Activated naive CD8-positive, alpha-beta T cell treated with anti-CD3 and anti-CD28 coated beads, Interleukin-2, amount 10 ng/mL, durations not matched to agents 7 days and 5 days (primary cell): ENCODE data around the gene OBP2B. TPM values are rescaled to one million over a fixed set of nuclear protein-coding genes. Genes with fewer than 3 reads are reported as not detected.
"Not testable (repeated sequence)": the region's sequence is repeated elsewhere in the genome, so short reads cannot be mapped to it uniquely, and the experiment has no call there.

Source experiments
- ATAC-seq: fragments of 150-1000 bp; cut with Tn5 transposase; one replicate; pipeline ENCODE4 v1.10.0; 2021; ENCODE audit warnings: low read depth, moderate library complexity
- POLR2A ChIA-PET: fragments of 350-600 bp; sonication (Branson Sonifier 250); formaldehyde crosslinking; loops from one replicate; lab custom pipeline; 2021; ENCODE audit warnings: antibody characterized with exemption; lab: Charles Lee
- DNase-seq: peaks from one replicate; pipeline ENCODE4 v3.0.0; 2021
- H3K27ac Mint-ChIP-seq: one replicate; pipeline ENCODE4 v1.8.0; 2022; ENCODE audit warnings: mild to moderate bottlenecking, mixed read lengths
- H3K27me3 Mint-ChIP-seq: one replicate; pipeline ENCODE4 v1.8.0; 2022; ENCODE audit warnings: mild to moderate bottlenecking, moderate library complexity, mixed read lengths
- H3K36me3 Mint-ChIP-seq: one replicate; pipeline ENCODE4 v1.8.0; 2021; ENCODE audit warnings: mild to moderate bottlenecking, mixed read lengths
- H3K4me1 Mint-ChIP-seq: one replicate; pipeline ENCODE4 v1.8.0; 2021; ENCODE audit warnings: mixed read lengths
- H3K4me3 Mint-ChIP-seq: one replicate; pipeline ENCODE4 v1.8.0; 2022; ENCODE audit warnings: mild to moderate bottlenecking, moderate library complexity, mixed read lengths
- H3K9me3 Mint-ChIP-seq: one replicate; pipeline ENCODE4 v1.8.0; 2021; ENCODE audit warnings: mixed read lengths
- total RNA-seq, 2 experiments: library from RNA; stranded (reverse); gene quantifications; one replicate each; pipeline ENCODE4 v1.2.3, GENCODE V29; 2021

OBP2B gene
- total RNA-seq, 2 experiments from 2014 or later = not detected

DNA sequence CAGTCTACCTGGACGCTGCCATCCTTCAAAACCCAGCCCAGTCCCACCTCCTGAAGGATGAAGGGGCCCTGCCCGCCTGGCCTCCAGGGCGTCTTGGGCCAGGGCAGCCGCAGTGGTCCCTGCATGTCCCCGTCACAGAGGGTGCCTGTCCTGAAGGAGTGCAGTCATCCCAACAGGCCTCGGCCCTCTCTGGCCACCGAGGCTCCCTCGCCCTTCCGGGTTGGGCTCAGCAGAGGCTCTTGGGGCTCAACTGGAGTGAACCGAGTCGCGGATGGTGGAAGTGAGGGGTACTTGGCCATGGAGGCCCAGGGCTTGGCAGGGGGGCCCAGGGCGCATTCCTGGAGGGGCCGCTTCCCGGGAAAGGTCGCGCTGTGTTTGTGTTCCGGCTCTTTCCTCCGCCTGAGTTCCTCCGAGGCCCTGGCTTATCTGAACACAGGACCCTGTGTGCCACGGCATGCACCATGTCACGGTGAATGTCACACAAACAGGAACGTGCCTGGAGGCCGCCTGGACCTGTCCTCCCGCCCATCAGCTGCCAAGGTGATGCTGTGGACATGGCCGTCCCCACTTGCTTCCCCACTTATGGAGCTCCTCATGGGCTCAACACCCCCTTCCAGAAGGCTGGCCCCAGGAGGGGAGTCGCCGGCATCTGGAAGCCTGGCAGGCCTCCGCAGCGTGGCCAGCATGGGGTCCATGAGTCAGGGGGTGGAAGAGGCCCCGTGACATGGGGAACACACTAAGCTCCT lies 25.7 kb upstream of the OBP2B start:
- H3K4me1 Mint-ChIP-seq = peaks cover 10% of the 10 kb centered on the region
- no peaks in the 10 kb centered on the region for H3K9me3 Mint-ChIP-seq
- DNase-seq (peak; percentile 17), ATAC-seq (no peak)
- H3K36me3 Mint-ChIP-seq = no peaks in the 10 kb centered on the region
- H3K27me3 Mint-ChIP-seq = peaks cover 8% of the 10 kb centered on the region
- H3K4me3 Mint-ChIP-seq = no peak overlapping the region
- POLR2A ChIA-PET = no interaction called here
- no peak overlapping the region for H3K27ac Mint-ChIP-seq

DNA sequence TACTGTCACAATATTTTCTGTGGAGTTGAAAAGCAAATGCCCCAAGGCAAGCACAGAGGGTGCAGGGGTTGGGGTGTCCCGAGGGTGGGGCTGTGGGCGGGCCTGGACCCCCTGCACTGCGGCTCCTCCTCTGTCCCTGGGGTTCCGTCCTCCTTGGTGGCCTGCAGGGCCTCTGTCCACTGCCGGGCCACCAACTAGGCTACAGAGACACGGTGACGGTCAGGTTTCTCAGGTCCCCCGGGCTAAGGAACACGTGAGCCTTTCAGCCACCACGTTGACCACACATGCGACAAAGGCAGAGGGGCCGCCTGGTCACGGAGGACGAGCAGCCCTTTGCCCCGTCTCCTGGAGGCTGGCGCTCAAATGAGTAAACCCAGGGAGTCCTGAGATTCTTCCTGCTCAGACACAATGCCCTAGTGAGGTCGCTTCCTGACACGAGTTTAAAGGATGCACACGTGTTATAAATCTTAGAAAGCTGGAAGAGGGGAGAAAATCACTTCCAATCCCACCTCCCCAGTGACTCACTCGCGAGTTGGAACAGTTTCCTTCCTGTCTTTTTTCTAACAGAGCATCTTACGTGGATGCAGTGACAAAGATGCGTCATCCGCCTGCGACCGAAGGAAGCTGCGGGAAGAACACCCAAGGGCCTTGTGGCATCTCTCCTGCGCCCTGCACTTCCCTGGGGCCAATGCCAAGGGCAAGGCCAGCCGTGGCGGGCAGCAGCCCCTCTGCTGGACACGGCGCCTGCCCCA lies 24.8 kb upstream of the OBP2B start:
- POLR2A ChIA-PET = no interaction called here
- Mint-ChIP-seq H3K9me3 (no peaks in the 10 kb centered on the region), H3K4me3 (no peak overlapping the region), H3K27ac (no peak overlapping the region), H3K36me3 (no peaks in the 10 kb centered on the region), H3K4me1 (peaks cover 4% of the 10 kb centered on the region), H3K27me3 (peaks cover 12% of the 10 kb centered on the region)
- no peak for DNase-seq
- ATAC-seq = no peak

DNA sequence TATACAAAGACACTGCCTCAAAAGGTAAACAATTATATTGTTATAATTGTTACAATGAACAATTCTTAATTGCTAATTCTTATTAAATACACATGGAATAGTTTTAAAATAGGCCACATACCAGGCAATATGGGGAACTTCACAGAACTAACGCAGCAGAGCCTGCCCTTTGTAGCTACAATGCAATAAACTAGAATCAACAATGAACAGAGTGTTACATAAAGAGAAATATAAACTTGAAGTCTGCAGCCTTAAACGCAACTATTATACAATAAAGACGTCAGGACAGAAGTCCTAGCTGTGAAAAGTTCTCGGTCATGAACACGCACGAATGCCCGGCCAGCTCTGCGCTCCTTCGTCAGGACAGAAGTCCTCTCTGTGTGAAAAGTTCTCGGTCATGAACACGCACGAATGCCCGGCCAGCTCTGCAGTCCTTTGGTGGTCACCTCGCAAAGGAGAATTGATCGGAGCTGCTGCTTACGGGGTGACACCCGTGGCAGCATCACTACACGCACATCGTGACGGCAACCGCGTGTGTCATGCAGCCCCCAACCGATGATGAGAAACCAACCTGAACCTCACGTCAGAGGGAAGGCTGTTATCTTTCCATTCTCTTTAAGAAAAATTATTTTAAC lies 23.0 kb upstream of the OBP2B start:
- H3K27me3 Mint-ChIP-seq, H3K9me3 Mint-ChIP-seq, DNase-seq, H3K36me3 Mint-ChIP-seq, H3K4me1 Mint-ChIP-seq, ATAC-seq, H3K4me3 Mint-ChIP-seq, POLR2A ChIA-PET, H3K27ac Mint-ChIP-seq: not testable (repeated sequence)

DNA sequence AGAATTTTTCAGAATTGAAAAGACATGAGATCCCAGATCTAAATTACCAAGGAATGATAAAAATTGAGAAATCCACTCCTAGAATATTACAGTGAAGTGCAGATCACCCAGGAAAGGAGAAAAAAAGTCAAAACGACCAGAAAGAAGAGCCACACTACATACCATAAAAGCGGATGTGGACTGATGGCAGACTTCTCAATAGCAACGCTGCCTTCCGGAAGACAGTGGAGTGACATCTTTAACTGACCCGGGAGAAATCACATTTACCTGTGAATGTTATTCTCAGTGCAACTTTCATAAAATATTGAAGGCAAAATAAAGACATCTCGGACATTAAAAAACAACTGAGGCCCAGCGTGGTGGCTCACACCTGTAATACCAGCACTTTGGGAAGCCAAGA lies 21.5 kb upstream of the OBP2B start:
- H3K4me3 Mint-ChIP-seq, H3K9me3 Mint-ChIP-seq, H3K27ac Mint-ChIP-seq, H3K36me3 Mint-ChIP-seq, POLR2A ChIA-PET, ATAC-seq, DNase-seq, H3K27me3 Mint-ChIP-seq, H3K4me1 Mint-ChIP-seq: not testable (repeated sequence)

DNA sequence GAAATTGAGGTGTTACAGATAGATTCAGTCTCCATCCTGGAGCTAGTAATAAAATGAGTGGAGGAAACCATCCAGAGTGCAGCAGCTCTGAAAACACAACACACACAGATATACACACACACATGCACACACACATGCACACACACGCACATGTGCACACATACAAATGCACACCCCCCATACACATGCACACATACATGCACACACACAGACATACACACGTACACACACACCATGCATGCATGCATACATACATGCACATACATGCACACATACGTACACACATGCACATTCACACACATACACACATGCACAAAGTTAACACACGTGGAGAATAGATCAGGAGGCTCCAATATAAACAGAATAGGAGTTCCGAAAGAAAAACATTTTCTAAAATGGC lies 21.0 kb upstream of the OBP2B start:
- no peak overlapping the region for H3K27ac Mint-ChIP-seq

DNA sequence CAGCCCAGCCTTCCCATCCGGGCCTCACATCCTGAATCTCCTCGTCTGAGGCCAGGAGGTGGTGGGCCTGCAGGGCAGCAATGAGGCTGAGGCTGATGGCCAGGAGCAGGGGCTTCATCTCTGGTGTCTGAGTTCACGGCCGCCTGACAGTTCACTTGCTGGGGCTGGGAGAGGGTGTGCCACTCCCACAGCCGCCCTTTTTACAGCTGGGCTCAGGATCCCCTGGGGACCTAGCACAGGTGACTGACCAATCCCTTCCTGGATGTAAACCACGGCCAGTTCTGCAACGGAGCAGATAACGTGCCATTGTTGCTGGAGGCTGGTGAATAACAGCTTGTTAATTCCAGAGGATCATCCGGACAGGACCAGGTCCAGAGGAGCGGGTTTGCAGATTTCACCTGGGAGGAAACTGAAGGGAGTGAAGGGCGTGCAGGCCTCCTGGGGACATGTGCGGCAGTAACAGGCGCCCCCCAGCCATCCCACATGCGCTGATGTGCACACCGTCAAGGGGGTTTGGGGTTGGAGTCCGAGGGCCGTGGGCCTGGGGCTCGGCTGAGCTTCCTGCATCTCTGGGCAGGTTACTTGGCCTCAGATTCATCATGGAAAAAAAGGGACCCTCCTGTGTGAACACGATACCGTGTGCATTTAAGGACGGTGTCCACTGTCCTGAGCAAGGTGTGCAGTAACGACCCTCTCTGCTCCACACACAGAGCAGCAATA lies 19.6 kb upstream of the OBP2B start:
- ATAC-seq, H3K27ac Mint-ChIP-seq, H3K4me3 Mint-ChIP-seq, DNase-seq, POLR2A ChIA-PET, H3K4me1 Mint-ChIP-seq, H3K36me3 Mint-ChIP-seq, H3K27me3 Mint-ChIP-seq, H3K9me3 Mint-ChIP-seq: not testable (repeated sequence)

More for the DNA sequence above, 21.0 kb upstream of the OBP2B start:
- Mint-ChIP-seq H3K36me3 (no peaks in the 10 kb centered on the region), H3K4me3 (no peak overlapping the region), H3K9me3 (no peaks in the 10 kb centered on the region), H3K27me3 (peaks cover 5% of the 10 kb centered on the region), H3K4me1 (no peaks in the 10 kb centered on the region)
- POLR2A ChIA-PET = no interaction called here
- DNase-seq = no peak
- ATAC-seq = no peak

DNA sequence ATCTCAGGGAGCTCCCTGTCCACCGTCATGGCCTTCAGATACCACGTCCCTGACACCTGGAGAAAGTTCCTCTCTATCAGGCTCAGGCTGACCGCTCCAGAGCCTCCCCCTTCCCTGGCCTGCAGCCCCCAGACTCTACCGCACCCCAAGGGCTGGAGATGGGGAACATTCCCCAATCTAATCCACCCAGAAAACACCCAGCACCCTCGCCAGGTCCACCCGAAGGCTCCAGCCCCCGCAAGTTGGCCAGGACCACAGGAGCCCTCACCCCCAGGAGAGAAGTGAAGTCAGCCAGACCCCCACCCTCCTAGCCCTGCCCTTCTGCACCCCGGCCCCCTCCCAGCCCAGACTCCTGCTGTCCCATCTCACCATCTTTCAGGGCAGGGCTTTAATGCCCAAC lies 18.9 kb upstream of the OBP2B start:
- H3K9me3 Mint-ChIP-seq, H3K27ac Mint-ChIP-seq, H3K4me1 Mint-ChIP-seq, H3K4me3 Mint-ChIP-seq, DNase-seq, H3K27me3 Mint-ChIP-seq, ATAC-seq, H3K36me3 Mint-ChIP-seq: not testable (repeated sequence)
- POLR2A ChIA-PET = interaction anchor here (0.6 kb wide), 1 partner anchor 837 kb away, joined by 3 read pairs; no protein-coding TSS in a partner anchor

DNA sequence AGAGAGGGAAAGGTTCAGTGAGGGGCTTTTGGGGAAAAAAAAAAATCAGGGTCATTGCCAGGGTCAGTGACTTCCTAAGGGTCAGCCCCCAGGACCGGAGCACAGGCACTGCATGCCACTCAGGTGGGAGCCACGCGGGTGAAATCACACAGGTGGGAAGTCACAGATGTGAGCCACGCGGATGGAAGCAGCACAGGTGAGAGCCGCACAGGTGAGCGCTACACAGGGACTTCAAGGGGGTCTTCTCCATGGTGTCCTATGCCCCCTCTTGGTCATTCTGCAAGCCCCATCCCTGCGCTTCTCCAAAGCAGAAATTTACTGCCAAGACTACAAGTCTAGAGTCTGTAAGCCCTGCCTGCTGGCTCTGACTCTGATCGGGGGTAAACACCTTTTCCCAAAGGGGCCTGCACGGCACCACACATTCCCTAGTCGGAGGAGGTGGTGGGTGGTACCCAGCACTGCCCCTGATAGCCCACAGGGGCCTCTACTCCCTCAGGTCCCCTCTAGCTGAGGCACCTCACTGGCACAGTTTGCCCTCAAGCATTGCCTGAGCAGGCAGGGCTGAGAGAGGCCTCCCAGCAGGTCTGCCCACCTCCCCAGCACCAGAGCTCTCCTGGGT lies 18.3 kb upstream of the OBP2B start:
- POLR2A ChIA-PET = no interaction called here
- Mint-ChIP-seq H3K36me3 (no peaks in the 10 kb centered on the region), H3K9me3 (no peaks in the 10 kb centered on the region), H3K27ac (no peak overlapping the region), H3K27me3 (peaks cover 5% of the 10 kb centered on the region), H3K4me1 (no peaks in the 10 kb centered on the region), H3K4me3 (no peak overlapping the region)
- ATAC-seq = no peak
- peak; percentile 19 for DNase-seq

DNA sequence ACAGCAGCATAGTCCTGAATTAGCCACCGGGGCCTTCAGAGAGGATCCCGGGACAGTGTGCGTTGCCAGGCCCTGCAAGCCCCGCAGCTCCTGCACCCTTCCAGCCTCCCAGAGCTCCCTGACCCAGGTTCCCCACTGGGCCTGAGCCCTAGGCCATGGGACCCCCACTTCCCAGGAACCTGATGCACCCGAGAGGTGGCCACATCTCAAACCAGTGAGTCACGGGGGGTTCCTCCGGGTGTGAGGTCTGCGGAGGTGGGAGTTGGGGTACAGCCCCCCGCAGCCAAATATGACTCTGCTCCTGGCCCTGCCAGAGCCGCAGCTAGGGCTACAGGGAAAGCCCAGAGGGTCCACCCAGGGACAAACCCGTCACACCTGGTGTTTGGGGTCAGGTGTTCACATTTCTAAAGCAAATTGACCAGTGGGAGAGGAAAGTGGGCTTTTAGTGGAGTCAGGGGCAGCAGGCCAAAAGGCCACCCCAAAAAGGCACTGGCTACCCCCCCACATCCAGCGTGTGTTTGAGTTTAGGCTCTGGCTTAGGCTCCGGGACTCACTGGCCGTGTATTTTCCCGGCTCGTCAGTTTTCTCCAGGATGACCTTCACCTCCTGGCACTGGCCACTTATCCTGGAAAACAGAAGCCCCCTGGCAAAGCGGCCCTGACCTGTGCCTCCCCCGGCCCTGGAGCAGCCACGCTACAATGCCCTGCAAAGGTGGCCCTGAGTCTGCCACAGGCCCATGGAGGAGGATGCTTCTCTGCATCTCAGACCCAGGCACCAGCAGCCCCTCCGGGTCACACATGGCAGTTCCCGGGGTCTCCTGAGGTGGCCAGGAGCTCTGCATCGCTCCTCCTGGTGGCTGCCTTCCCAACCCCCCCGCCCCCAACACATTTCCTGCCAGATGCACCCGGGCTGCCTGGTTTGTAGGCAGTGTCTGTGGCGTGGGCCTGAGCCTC lies 17.4 kb upstream of the OBP2B start:
- no peaks in the 10 kb centered on the region for H3K36me3 Mint-ChIP-seq
- H3K4me1 Mint-ChIP-seq = no peaks in the 10 kb centered on the region
- DNase-seq (peak; percentile 15), ATAC-seq (no peak)
- POLR2A ChIA-PET = no interaction called here
- no peaks in the 10 kb centered on the region for H3K9me3 Mint-ChIP-seq
- no peak overlapping the region for H3K27ac Mint-ChIP-seq
- H3K27me3 Mint-ChIP-seq = peaks cover 5% of the 10 kb centered on the region
- H3K4me3 Mint-ChIP-seq = no peak overlapping the region

DNA sequence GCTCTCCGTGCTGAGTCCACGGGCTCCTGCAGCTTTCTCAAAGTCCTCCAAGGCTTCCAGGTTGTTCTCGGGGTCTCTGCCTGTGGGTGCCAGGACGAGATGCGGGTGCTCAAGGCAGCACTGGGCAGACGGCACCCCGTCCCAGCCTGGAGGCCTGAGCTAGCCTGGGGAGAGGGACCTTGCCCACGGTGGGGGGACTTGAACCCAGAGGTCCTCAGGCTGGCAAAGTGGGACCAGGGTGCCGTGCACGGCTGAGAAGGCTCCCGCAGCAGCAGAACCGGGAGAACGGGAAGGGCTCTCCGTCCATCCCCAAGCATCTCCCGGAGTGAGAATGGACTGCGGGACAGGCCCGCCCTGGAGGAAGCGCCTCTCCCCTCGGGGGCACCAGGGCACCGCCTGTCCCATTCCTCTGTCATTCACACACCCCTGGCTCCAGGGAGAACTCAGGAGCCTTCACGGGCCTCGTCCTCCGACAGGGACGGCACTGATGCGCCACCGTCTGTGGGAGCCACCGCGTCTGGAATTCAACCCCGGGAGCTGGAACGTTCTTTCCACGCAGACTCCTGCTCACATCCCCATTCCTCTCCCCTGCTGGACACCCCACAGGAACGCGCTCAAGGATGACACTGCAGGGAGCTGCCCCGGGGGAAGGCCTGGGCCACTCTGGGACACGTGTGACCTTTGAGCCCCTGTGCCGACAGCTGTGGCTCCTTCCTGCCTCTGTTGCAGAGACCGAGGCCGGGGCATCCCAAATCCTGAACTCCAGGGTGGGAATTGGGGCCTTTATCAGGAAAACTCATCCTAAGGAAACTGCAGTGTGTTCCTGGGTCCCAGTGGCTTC lies 16.3 kb upstream of the OBP2B start:
- no peaks in the 10 kb centered on the region for H3K9me3 Mint-ChIP-seq
- H3K36me3 Mint-ChIP-seq = no peaks in the 10 kb centered on the region
- H3K4me1 Mint-ChIP-seq = no peaks in the 10 kb centered on the region
- DNase-seq (peak; percentile 16), ATAC-seq (no peak)
- no peak overlapping the region for H3K4me3 Mint-ChIP-seq
- POLR2A ChIA-PET = no interaction called here
- no peak overlapping the region for H3K27ac Mint-ChIP-seq
- H3K27me3 Mint-ChIP-seq = peaks cover 12% of the 10 kb centered on the region

DNA sequence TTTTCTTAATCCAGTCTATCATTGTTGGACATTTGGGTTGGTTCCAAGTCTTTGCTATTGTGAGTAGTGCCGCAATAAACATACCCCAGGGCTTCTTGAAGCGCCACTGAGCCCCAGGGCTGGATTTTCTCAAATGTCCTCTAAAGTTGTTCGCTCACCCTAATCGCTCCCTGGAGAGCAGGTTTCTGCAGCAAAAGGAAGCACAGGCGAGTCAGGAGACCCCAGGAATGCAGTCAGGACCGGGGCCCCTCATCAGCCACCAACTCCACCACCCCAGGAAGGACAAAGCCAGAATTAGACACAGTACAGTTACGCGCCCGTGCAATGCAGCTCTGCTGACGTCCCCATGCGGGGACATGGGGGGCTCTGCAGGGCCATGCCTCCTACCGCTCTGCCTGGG lies 15.7 kb upstream of the OBP2B start:
- Mint-ChIP-seq H3K4me1 (no peaks in the 10 kb centered on the region), H3K9me3 (no peaks in the 10 kb centered on the region), H3K27ac (no peak overlapping the region), H3K4me3 (no peak overlapping the region), H3K36me3 (no peaks in the 10 kb centered on the region), H3K27me3 (peaks cover 17% of the 10 kb centered on the region)
- peak; percentile 13 for DNase-seq
- no peak for ATAC-seq
- POLR2A ChIA-PET = no interaction called here
